MM.1S (cell line): ENCODE data around the gene EP400.

Source experiments
- DNase-seq: peaks from one replicate; pipeline ENCODE4 v3.0.0-alpha.2; 2015
- H2AFZ ChIP-seq: fragments of 300-600 bp; sonication (generic); 2 replicates; pipeline ENCODE4 v1.6.0; 2016; ENCODE audit warnings: antibody characterized with exemption, low read length
- H3F3A ChIP-seq: fragments of 300-600 bp; sonication (generic); 2 replicates; pipeline ENCODE4 v1.6.1; 2016; ENCODE audit warnings: mild to moderate bottlenecking, antibody characterized with exemption, low read length, moderate library complexity, mixed read lengths; ENCODE audit not compliant: insufficient read depth
- H3K27ac ChIP-seq: fragments of 300-600 bp; sonication (generic); 2 replicates; pipeline ENCODE4 v1.5.1; 2016; ENCODE audit warnings: mild to moderate bottlenecking, low read length
- H3K27me3 ChIP-seq: fragments of 300-600 bp; sonication (generic); replicated peaks from 2 replicates; pipeline ENCODE4 v1.6.0; 2016; ENCODE audit warnings: low read length; ENCODE audit not compliant: insufficient read depth
- H3K36me3 ChIP-seq: fragments of 300-600 bp; sonication (generic); replicated peaks from 2 replicates; pipeline ENCODE4 v1.6.1; 2016; ENCODE audit warnings: mild to moderate bottlenecking, low read length, mixed read lengths; ENCODE audit not compliant: insufficient read depth
- H3K4me1 ChIP-seq: fragments of 300-600 bp; sonication (generic); 2 replicates; pipeline ENCODE4 v1.6.1; 2016; ENCODE audit warnings: low read length, mixed read lengths
- H3K4me2 ChIP-seq: fragments of 300-600 bp; sonication (generic); 2 replicates; pipeline ENCODE4 v1.6.0; 2016; ENCODE audit warnings: low read depth, low read length
- H3K4me3 ChIP-seq: fragments of 300-600 bp; sonication (generic); 2 replicates; pipeline ENCODE4 v1.5.1; 2016; ENCODE audit warnings: low read length, mixed read lengths
- H3K79me2 ChIP-seq: fragments of 300-600 bp; sonication (generic); 2 replicates; pipeline ENCODE4 v1.6.1; 2016; ENCODE audit warnings: mixed run types, low read length, mixed read lengths
- H3K9ac ChIP-seq: fragments of 300-600 bp; sonication (generic); 2 replicates; pipeline ENCODE4 v1.6.1; 2016; ENCODE audit warnings: low read length, mixed read lengths
- H3K9me2 ChIP-seq: fragments of 300-600 bp; sonication (generic); replicated peaks from 2 replicates; pipeline ENCODE4 v1.6.1; 2016; ENCODE audit warnings: mild to moderate bottlenecking, low read length, mixed read lengths; ENCODE audit not compliant: insufficient read depth
- H3K9me3 ChIP-seq: fragments of 300-600 bp; sonication (generic); replicated peaks from 2 replicates; pipeline ENCODE4 v1.6.1; 2016; ENCODE audit warnings: mild to moderate bottlenecking, low read length, mixed read lengths; ENCODE audit not compliant: insufficient read depth
- H4K20me1 ChIP-seq: fragments of 300-600 bp; sonication (generic); 2 replicates; pipeline ENCODE4 v1.6.1; 2016; ENCODE audit warnings: mild to moderate bottlenecking, low read length, moderate library complexity, mixed read lengths; ENCODE audit not compliant: insufficient read depth
- CTCF ChIP-seq: fragments of 300-600 bp; sonication (generic); IDR thresholded peaks from 2 replicates; pipeline ENCODE4 v1.5.1; 2016; ENCODE audit warnings: antibody characterized with exemption, low read length, mixed read lengths
- EZH2 ChIP-seq: fragments of 300-600 bp; sonication (generic); optimal IDR thresholded peaks from 2 replicates; pipeline ENCODE3; 2017; ENCODE audit warnings: low read depth, mild to moderate bottlenecking, antibody characterized with exemption, low read length, mixed read lengths
- EZH2phosphoT487 ChIP-seq: fragments of 300-600 bp; sonication (generic); IDR thresholded peaks from 2 replicates; pipeline ENCODE4 v1.6.1; 2018; ENCODE audit warnings: antibody characterized with exemption, low read length

The EP400 gene

GRCh38 chr12:132075026-132075713 is 125.4 kb downstream of the EP400 start:
- no peak overlapping the region for H3K9ac ChIP-seq
- no peak for TF ChIP-seq EZH2phosphoT487
- no peak for TF ChIP-seq CTCF
- TF ChIP-seq EZH2: no peak

GRCh38 chr12:132075714-132076553 is 126.2 kb downstream of the EP400 start:
- no peaks in the 10 kb centered on the region for H3K9me3 ChIP-seq
- H3K9me2 ChIP-seq: no peaks in the 10 kb centered on the region
- H3K27ac ChIP-seq: no peak overlapping the region
- H3F3A ChIP-seq: no peaks in the 10 kb centered on the region
- no peak overlapping the region for H3K4me2 ChIP-seq
- H3K27me3 ChIP-seq: no peaks in the 10 kb centered on the region
- H3K9ac ChIP-seq: no peak overlapping the region
- no peak for DNase-seq
- H3K4me1 ChIP-seq: no peaks in the 10 kb centered on the region
- no peak overlapping the region for H3K4me3 ChIP-seq
- H3K36me3 ChIP-seq: no peaks in the 10 kb centered on the region
- no peaks in the 10 kb centered on the region for H4K20me1 ChIP-seq
- H3K79me2 ChIP-seq: no peaks in the 10 kb centered on the region
- H2AFZ ChIP-seq: no peak overlapping the region
- no peak for TF ChIP-seq EZH2phosphoT487
- no peak for TF ChIP-seq CTCF
- no peak for TF ChIP-seq EZH2

More at GRCh38 chr12:132075026-132075713, 125.4 kb downstream of the EP400 start:
- H3K9me2 ChIP-seq: no peaks in the 10 kb centered on the region
- H3K4me3 ChIP-seq: no peak overlapping the region
- H3K27me3 ChIP-seq: no peaks in the 10 kb centered on the region
- no peaks in the 10 kb centered on the region for H4K20me1 ChIP-seq
- H3K79me2 ChIP-seq: no peaks in the 10 kb centered on the region
- no peaks in the 10 kb centered on the region for H3K4me1 ChIP-seq
- no peak overlapping the region for H3K27ac ChIP-seq
- no peaks in the 10 kb centered on the region for H3K36me3 ChIP-seq
- H3K4me2 ChIP-seq: no peak overlapping the region
- DNase-seq: no peak
- no peaks in the 10 kb centered on the region for H3K9me3 ChIP-seq
- no peaks in the 10 kb centered on the region for H3F3A ChIP-seq
- no peak overlapping the region for H2AFZ ChIP-seq

DNA sequence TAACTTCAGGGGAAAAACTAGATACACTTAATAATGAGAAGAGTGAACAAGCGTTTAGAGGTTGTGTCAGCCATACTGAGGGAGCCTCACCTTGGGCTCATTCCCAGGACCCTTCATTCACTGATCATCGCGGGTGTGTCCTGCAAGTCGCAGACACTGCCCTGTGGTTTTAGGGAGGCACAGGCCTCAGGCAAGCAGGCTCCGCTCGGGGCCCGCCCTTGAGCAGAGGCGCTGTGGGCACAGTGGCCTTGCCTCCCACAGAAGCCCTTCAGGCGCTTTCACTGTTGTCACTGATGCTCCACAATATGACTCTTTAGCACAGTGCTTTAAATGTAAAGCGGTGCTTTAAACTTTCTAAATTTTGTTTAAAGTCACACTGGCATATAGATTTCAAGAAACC is 127.0 kb downstream of the EP400 start:
- H3K4me3 ChIP-seq: no peak overlapping the region
- no peak overlapping the region for H3K27ac ChIP-seq
- H3K79me2 ChIP-seq: no peaks in the 10 kb centered on the region
- no peak for TF ChIP-seq EZH2
- TF ChIP-seq EZH2phosphoT487: no peak
- TF ChIP-seq CTCF: no peak
- no peaks in the 10 kb centered on the region for H3K4me1 ChIP-seq
- no peaks in the 10 kb centered on the region for H3K9me3 ChIP-seq
- no peak for DNase-seq
- no peak overlapping the region for H3K9ac ChIP-seq
- no peak overlapping the region for H3K4me2 ChIP-seq
- H3K9me2 ChIP-seq: no peaks in the 10 kb centered on the region
- no peaks in the 10 kb centered on the region for H3K36me3 ChIP-seq
- H4K20me1 ChIP-seq: no peaks in the 10 kb centered on the region
- no peaks in the 10 kb centered on the region for H3K27me3 ChIP-seq
- H3F3A ChIP-seq: no peaks in the 10 kb centered on the region
- no peak overlapping the region for H2AFZ ChIP-seq
